AG08396 (cell line): ENCODE data around the gene LPIN1.
A peak's percentile ranks its signal among the peaks of the same experiment; 100 is the strongest.

ENCODE experiments used
- DNase-seq: peaks from one replicate; pipeline ENCODE4 v3.0.0; 2012; ENCODE audit warnings: low spot score, mixed read lengths

The LPIN1 gene

DNA sequence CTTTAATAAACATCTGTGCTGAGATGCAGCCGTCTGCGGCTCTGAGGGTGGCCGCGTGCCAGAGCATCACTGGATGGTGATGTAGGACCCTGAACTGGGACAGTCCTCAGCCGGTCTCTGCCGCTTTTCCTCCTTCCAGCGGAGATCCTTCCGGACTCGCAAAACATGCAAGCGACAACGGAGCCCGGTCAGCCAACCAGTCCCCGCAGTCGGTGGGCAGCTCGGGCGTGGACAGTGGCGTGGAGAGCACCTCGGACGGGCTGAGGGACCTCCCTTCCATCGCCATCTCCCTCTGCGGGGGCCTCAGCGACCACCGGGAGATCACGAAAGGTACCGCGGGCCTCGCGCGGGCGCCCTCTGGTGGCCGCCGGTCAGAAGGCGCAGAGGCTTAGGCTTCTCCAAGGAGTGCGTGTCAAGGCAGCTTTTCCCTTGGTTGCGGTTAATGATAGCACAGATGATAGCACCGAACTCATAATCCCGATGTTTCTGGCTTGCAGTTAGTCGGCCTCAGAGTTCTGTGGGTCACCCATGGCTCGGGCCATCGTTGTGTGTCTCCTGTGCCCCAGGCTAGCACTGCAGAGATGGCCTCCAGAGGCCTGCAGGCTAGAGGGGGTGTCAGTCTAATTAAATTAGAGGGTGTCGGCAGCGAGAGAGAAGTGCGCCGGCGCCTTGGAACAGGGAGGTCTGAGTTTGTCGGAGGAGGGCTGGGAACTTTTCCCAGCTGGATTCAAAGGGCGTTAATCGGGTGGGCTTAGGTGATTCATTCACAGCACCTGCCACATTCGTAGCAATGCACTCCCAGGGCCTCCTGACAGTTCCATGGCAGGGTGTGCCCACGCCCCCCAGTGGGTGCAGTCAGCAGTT lies 38.5 kb downstream of the LPIN1 start:
- peak; percentile 85 for DNase-seq

GRCh38 chr2:11785611-11785940 lies 39.1 kb downstream of the LPIN1 start:
- DNase-seq: no peak

DNA sequence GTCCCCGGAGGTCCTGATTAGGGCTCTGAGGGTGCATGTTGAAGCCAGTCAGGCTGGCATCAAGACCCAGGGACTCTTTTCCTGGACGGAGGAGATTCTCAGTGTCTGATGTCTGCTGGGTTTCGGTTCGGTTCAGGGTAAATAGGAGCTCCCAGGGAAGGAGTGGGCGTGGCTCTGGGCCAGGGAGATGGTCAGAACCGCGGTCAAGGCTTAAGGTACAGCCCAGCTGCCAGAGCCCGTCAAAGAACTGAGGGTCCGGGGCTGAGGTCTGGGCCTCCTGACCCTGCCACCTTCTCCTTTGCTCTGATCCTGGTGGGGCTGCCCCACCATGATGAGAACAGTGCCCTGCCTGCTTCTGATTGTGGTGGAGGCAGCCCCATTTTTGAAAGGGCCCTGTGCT lies 39.8 kb downstream of the LPIN1 start:
- DNase-seq: no peak

- DNase-seq: no peak
These were observed 40.2 kb downstream of the LPIN1 start for GRCh38 chr2:11786592-11786991.

DNA sequence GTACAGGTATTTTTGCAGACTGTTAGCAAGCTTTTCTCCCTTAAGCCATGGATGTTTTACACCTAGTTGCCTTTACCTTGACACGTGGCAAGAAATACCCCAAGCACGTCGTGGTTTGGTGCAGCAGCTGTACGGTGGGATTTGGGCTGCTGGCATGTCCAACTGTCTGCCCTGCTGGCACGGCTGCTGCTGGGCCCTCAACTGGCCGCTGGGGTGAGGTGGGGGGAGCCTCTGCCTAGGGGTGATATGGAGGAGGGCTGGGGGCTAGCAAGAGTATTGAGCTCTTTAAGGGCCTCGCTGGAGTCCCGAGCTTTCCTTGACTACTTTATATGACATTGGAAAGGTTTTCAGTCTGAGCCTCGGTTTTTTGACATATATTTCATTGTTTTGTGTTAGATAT lies 41.6 kb downstream of the LPIN1 start:
- no peak for DNase-seq

- DNase-seq: no peak
These were observed 42.2 kb downstream of the LPIN1 start for GRCh38 chr2:11788461-11789124.

DNA sequence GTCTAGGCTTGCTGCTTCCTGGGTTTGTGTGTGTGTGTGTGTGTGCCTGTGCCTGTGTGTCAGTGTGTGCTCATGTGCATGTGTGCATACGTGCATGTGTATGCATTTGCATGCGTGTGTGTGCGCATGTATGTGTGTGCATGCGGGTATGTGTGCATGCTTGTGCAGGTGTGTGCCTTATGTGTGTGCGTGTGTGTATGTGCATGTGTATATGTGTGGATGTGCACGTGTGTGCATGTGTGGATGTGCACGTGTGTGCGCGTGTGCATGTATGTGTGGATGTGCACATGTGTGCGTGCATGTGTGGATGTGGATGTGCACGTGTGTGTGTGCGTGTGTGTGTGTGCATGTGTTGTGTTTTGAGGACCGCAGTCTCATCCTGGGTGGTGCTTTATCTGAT lies 42.8 kb downstream of the LPIN1 start:
- DNase-seq: no peak

GRCh38 chr2:11790228-11790627 lies 43.8 kb downstream of the LPIN1 start:
- no peak for DNase-seq

DNA sequence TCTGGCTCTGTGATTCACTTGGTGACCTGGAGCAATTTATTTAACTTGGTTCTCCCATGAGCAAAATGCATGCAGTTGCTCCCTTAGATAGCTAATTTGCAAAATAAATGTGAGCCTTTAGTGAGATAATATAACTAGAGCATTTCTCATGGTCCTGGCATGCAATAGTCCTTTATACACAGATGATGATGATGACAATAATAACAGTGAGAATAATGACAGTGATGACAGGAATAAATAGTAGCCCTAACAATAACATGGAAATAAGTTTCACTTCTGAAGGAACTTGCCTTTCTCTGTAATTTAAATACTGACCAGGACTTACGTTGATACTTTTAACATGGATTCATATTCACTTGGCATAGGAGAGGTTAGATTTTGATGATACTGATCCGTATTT lies 49.2 kb downstream of the LPIN1 start:
- DNase-seq: no peak

- peak; percentile 37 for DNase-seq
These were observed 50.0 kb downstream of the LPIN1 start for GRCh38 chr2:11796190-11797171.

GRCh38 chr2:11797846-11798245 lies 51.4 kb downstream of the LPIN1 start:
- DNase-seq: no peak

- no peak for DNase-seq
These were observed 52.4 kb downstream of the LPIN1 start for GRCh38 chr2:11798701-11799435.

- DNase-seq: no peak
These were observed 53.4 kb downstream of the LPIN1 start for GRCh38 chr2:11799826-11800225.

GRCh38 chr2:11802782-11803191 lies 56.4 kb downstream of the LPIN1 start:
- DNase-seq: no peak

GRCh38 chr2:11805024-11805423 lies 58.6 kb downstream of the LPIN1 start:
- no peak for DNase-seq

GRCh38 chr2:11805920-11806319 lies 59.5 kb downstream of the LPIN1 start:
- no peak for DNase-seq

DNA sequence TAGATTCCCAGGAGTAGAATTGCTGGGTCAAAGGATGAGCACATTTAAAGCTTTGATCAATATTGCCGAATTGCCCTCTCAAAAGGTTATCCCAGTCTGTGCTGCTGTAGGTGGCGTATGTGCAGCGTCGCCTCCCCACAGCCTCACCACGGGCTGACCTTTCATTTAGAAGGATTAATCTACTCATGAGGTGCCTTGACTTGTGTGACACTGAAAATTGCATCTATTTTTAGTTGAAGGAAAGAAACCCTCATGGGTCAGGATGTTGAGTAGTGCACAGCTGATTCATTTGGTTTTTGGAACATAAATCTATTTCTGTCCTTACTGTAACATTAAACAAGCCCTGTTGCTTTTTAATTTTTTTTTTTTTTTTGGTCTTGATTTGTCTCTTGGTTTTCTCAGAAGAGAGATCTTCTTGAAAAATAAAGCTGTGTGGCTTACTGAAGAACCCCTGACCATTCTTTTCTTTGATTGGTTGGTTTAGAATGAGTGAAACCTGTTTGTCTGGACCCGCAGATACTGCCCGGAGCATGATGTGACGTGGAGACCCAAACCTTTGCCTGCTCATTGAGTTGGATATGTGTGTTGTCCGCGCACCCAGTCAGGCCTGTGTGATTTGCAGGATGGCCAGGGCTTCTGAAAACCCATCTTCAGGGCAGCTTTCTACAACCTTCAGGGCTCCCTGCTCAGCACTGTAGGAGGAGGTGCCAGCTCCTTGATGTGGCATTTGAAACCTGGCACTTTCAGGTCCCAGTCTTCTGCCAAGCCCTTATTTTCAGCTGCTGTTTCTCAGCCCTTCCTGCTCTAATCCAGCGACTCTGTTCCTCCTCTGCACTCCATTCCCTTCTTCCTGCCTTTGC lies 61.0 kb downstream of the LPIN1 start:
- no peak for DNase-seq

- no peak for DNase-seq
These were observed 61.6 kb downstream of the LPIN1 start for GRCh38 chr2:11808016-11808400.

DNA sequence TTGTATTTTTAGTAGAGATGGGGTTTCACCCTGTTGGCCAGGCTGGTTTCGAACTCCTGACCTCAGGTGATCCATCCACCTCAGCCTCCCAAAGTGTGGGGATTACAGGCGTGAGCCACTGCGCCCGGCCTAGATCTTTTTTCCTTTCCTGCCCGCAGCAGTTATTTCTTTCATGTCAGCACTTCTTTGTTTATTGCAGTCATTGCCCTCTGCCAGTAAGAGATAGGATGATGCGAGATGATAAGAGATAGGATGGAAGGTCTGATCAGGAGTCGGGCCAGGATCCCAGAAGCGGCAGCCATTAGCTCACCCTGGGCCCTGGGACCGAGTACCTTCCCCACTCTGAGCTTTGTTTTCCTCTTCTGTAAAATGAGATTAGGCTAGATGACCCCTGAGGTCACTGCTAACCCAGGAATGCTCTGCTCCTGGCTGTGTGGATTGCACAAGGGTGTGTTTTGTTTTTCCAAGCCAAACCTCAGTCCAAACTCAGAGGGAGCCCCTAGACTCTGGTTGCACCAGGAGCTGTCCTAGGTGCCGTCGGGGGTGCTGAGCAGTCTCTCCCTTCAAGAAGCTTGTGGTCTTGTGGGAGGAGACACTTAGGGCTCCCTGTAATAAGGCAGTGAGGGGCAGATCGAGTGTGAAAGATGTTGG lies 63.3 kb downstream of the LPIN1 start:
- no peak for DNase-seq

GRCh38 chr2:11810237-11810977 lies 64.0 kb downstream of the LPIN1 start:
- DNase-seq: no peak
